ENCODE measurements around the gene PRPS1L1. TPM values are rescaled to one million over a fixed set of nuclear protein-coding genes. Genes with fewer than 3 reads are reported as not detected.

PRPS1L1 gene
- total RNA-seq, 1 experiment from 2014 or later, result not detected

DNA sequence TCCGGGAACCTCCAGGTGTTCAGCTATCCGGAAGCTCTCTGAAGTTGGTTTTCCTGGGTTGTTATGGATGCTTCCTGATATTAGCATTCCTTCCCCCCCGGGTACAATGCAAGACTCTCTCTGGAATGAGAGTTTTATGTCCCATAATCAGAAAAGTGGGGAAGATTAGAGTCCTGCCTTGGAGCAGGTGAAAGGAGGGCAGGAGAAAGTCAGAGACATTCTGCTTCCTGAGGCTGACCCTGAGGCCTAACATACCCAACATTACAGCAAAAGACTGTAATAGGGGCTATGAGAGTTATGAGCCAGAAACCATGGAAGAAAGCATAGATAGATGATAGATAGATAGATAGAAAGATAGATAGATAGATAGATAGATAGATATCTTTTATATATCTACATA, 36.9 kb downstream of the PRPS1L1 start:
- no peaks in the 10 kb centered on the region for H3K79me2 ChIP-seq (ENCODE audit: insufficient read depth, low read length)
- no peak overlapping the region for H3K4me3 Mint-ChIP-seq
- H3K56ac ChIP-seq (ENCODE audit: insufficient read length, low read depth, low read length), result no peak overlapping the region
- H3K27me3 Mint-ChIP-seq (ENCODE audit: low read depth), result no peaks in the 10 kb centered on the region
- H4K8ac ChIP-seq (replicated peaks; ENCODE audit: insufficient read length, low read depth, low read length), result no peak overlapping the region
- H3K23ac ChIP-seq (ENCODE audit: insufficient read length, low read depth, low read length), result no peak overlapping the region
- no peak overlapping the region for H2BK20ac ChIP-seq (ENCODE audit: low read depth, low read length, poor library complexity, severe bottlenecking)
- no peak for DNase-seq
- no peak overlapping the region for H3K14ac ChIP-seq (ENCODE audit: insufficient read depth, low read length)
- H4K20me1 ChIP-seq (ENCODE audit: control insufficient read depth, insufficient read depth, insufficient read length), result no peaks in the 10 kb centered on the region
- no peak overlapping the region for H3K4ac ChIP-seq (ENCODE audit: low read depth, low read length)
- no peaks in the 10 kb centered on the region for H3K79me1 ChIP-seq (ENCODE audit: insufficient read depth, low read depth, low read length, poor library complexity, severe bottlenecking)
- no peak overlapping the region for H3K9ac ChIP-seq (ENCODE audit: extremely low read depth, insufficient read length, low read length)
- H4K5ac ChIP-seq (ENCODE audit: insufficient read length, low read depth, low read length), result no peak overlapping the region
- no peak overlapping the region for H3K18ac ChIP-seq (ENCODE audit: insufficient read length, low read depth, low read length)
- no peaks in the 10 kb centered on the region for H3K4me1 ChIP-seq (ENCODE audit: insufficient read depth, low read length)
- no peak overlapping the region for H2BK5ac ChIP-seq (ENCODE audit: insufficient read length, low read length)
- H3K36me3 Mint-ChIP-seq (ENCODE audit: insufficient read depth in 1 of 3, low read depth in 3 of 3), result no peaks in the 10 kb centered on the region
- no peak overlapping the region for H4K91ac ChIP-seq (ENCODE audit: insufficient read length, low read depth, low read length)
- H3K4me1 Mint-ChIP-seq, result peaks cover 4 to 5% of the 10 kb centered on the region in 2 experiments; a peak in 2 of 4 replicates
- no peaks in the 10 kb centered on the region for H3K9me3 ChIP-seq (ENCODE audit: control insufficient read depth, low read depth, low read length)
- no peak overlapping the region for H3T11ph ChIP-seq (ENCODE audit: low read length)
- no peak overlapping the region for H3K27ac Mint-ChIP-seq
- H3K9me3 Mint-ChIP-seq, result no peaks in the 10 kb centered on the region
- H2AFZ ChIP-seq (ENCODE audit: low read length), result no peak overlapping the region
- no peak overlapping the region for H2BK15ac ChIP-seq (ENCODE audit: low read depth, low read length)
- no peak overlapping the region for H2BK12ac ChIP-seq (ENCODE audit: insufficient read length, low read depth, low read length)
- H3K4me2 ChIP-seq (ENCODE audit: insufficient read depth, insufficient read length, low read length), result no peak overlapping the region
- WGBS (ENCODE audit: extremely low coverage, insufficient read length, low lambda C conversion rate), result no CpG with 5 or more reads among the region's 3 CpGs
- H2AK5ac ChIP-seq (ENCODE audit: insufficient read length, low read length), result no peak overlapping the region
- H3K23me2 ChIP-seq (ENCODE audit: insufficient read length, low read depth, low read length, poor library complexity, severe bottlenecking), result no peaks in the 10 kb centered on the region
- H2BK120ac ChIP-seq (ENCODE audit: low read depth, low read length, poor library complexity, severe bottlenecking), result no peak overlapping the region
- H3K27me3 ChIP-seq (ENCODE audit: insufficient read depth, low read length), result no peaks in the 10 kb centered on the region
- no peak overlapping the region for H3K27ac ChIP-seq (ENCODE audit: insufficient read length, low read depth, low read length)
- TF ChIP-seq CTCF (conservative IDR thresholded peaks at IDR 0.05), result no peak
